D341Med (cell line): Measurements from ENCODE around the gene USP34.
"Not testable (repeated sequence)": the region's sequence is repeated elsewhere in the genome, so short reads cannot be mapped to it uniquely, and the experiment has no call there.

Experiments
- DNase-seq: peaks from one replicate; pipeline ENCODE4 v3.0.0; 2012; ENCODE audit warnings: low spot score

The USP34 gene

GRCh38 chr2:61182059-61182383, 288.9 kb downstream of the USP34 start:
- no peak for DNase-seq

- DNase-seq, result no peak
Observed at GRCh38 chr2:61181382-61182058, 289.4 kb downstream of the USP34 start.

- DNase-seq, result no peak
Observed at GRCh38 chr2:61180686-61181085, 290.2 kb downstream of the USP34 start.

- DNase-seq, result no peak
Observed at GRCh38 chr2:61179701-61180639, 290.9 kb downstream of the USP34 start.

GRCh38 chr2:61178603-61179545, 292.0 kb downstream of the USP34 start:
- DNase-seq, result no peak

GRCh38 chr2:61177727-61178549, 292.9 kb downstream of the USP34 start:
- no peak for DNase-seq

GRCh38 chr2:61176755-61177726, 293.8 kb downstream of the USP34 start:
- DNase-seq, result peak; percentile 99

- no peak for DNase-seq
Observed at GRCh38 chr2:61175036-61175435, 295.9 kb downstream of the USP34 start.

- DNase-seq, result no peak
Observed at GRCh38 chr2:61173116-61173515, 297.8 kb downstream of the USP34 start.

GRCh38 chr2:61172671-61173070, 298.2 kb downstream of the USP34 start:
- DNase-seq, result no peak

GRCh38 chr2:61167579-61167978, 303.3 kb downstream of the USP34 start:
- no peak for DNase-seq

GRCh38 chr2:61165946-61166345, 304.9 kb downstream of the USP34 start:
- DNase-seq, result no peak

- DNase-seq, result not testable (repeated sequence)
Observed at GRCh38 chr2:61165082-61165481, 305.8 kb downstream of the USP34 start.

- DNase-seq, result no peak
Observed at GRCh38 chr2:61162721-61163120, 308.2 kb downstream of the USP34 start.

GRCh38 chr2:61161888-61162287, 309.0 kb downstream of the USP34 start, which contains the start of gene C2orf74:
TSS of gene C2orf74 (plus strand) at chr2:61162188. CDS start at chr2:61162515, 327 bp downstream.
- DNase-seq, result no peak

GRCh38 chr2:61158356-61158955, 312.4 kb downstream of the USP34 start:
- no peak for DNase-seq

- no peak for DNase-seq
Observed at GRCh38 chr2:61157371-61158003, 313.4 kb downstream of the USP34 start.

GRCh38 chr2:61151436-61151835, 319.5 kb downstream of the USP34 start:
- DNase-seq, result no peak

GRCh38 chr2:61149074-61149473, 321.8 kb downstream of the USP34 start:
- no peak for DNase-seq
